CD4-positive, alpha-beta T cell treated with Interferon alpha-2 for 1 hour (primary cell): ENCODE measurements around the gene CDH22.

ENCODE experiments used
- DNase-seq, 2 donors: peaks; one replicate each; pipeline ENCODE4 v3.0.0-alpha.2; 2020 to 2022

The CDH22 gene

GRCh38 chr20:46132705-46133120 lies 175.6 kb downstream of the CDH22 start:
- DNase-seq: peak; percentile 52 to 56

DNA sequence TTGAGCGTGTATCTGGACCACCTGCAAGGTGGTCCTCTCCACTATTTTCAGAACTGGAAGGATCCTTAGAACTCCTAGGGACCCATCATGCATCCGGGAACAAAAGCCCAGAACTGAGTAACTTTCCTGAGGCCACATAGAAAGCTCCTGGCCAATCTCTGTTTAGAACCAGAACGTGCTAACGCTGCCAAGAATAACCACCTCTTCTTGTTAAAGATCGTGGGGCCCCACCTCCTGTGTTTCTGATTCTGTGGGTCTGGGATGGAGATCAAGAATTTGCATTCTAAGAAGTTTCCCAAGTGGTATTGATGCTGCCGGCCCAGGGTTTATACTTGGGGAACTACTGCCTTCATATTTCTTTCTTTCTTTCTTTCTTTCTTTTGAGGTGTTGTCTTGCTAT lies 176.9 kb downstream of the CDH22 start:
- no peak for DNase-seq

DNA sequence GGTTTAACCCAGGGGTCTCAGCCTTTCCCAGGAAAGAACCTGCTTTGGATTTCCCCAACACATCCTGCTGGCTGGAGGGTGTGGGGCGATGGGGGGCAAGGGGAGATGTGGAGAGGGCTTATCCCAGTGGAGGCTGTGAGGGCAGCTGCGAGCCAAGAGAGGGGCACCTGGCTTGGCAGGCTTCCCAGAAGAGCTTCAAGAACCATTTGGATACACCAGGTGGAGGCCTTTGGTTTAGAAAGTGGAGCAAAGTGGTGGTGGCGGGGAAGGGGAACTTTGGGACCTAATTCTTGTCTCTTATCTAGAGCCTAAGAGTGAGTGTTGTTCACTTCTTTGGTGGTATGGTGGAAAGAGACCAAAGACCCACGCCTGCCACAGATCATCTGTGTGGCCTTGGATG lies 177.8 kb downstream of the CDH22 start:
- DNase-seq: no peak

DNA sequence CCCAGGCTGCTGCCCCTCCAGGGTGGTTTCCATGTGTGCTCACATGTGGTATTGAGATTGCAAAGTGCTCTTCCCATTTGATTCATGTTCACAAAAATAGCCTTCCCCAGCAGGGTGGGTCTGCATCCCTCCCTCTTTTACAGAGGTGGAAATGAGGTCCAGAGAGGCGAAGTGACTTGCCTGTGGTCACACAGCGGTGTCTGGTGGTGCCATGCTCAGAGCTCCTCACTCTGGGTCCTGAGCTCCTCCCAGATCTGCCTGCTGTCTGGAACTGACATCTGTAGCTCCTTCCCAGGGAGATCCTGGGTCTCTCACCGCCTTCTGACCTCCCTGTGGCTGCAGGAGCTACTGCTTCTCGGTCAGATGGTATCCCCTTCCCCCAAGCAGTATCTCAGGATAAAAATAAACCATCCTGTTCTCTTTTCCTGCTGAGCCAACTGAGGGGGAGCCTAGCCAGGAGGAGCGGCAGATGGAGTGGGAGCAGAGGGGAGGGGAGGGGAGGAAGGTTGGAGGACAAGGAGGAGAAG lies 178.3 kb downstream of the CDH22 start:
- no peak for DNase-seq

DNA sequence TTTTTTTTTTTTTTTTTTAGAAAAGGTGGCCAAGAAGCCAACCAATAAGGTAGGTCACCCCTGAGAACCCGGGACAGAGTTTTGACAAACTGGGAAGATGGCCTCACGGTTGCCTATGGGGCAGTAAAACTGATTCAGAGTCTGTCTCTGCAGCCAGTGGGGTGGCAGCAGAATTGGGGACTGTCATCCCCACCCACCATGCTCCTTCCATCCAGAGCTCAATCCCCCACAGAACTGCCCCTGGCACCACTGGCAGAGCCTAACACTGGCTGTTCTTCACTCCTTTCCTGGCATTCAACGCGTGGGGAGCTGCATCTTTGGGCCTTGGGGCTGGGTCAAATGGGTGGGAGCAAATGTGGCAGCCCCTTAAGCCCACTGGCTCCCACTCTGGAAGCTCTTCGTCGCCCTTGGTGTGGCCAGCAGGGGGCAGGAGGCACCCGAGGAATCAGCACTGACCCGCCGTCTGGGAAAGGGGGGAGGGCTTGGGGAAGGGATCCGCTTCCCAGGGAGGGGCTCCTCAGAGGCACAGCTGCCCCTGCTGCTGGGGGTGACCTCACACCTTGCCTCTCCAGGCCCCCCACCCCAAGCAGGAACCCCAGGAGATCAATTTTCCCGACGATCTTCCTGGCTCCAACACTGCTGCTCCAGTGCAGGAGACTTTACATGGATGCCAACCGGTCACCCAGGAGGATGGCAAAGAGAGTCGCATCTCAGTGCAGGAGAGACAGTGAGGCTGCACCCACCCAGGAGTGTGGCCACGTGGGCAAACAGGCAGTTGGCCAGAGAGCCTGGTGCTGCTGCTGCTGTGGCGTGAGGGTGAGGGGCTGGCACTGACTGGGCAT lies 179.8 kb downstream of the CDH22 start:
- DNase-seq: no peak

- DNase-seq: no peak
These were observed 180.8 kb downstream of the CDH22 start for GRCh38 chr20:46127396-46128010.

DNA sequence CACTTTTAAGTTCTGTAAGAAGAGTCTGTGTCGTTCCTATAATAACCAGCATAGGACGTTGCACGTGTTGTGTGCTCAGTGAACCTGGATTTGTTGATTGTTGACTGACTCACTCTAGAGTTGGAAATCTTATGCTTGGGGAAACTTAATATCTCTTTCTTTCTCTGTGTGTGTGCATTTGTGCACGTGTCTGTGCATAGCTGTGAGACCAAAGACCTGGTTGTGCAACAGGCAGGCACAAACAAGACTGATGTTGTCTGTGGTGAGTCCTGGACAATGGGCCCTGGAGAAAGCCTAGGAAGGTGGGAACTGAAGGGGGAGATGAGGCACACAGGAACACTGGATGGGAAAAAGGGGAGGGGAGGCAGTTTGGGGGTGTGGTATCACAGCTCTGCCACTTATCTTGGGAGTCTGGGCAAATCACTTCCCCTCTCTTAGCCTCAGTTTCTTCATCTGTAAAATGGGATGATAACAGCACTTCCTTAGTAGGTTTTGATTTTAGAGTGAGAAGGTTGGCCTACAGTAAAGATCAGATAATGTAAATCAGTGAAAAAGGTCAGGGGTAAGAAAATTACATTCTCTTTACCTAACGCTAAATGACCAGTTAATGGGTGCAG lies 181.8 kb downstream of the CDH22 start:
- no peak for DNase-seq
